ENCODE data around the gene CEP350. TPM values are rescaled to one million over a fixed set of nuclear protein-coding genes. Genes with fewer than 3 reads are reported as not detected.
A peak's percentile ranks its signal among the peaks of the same experiment; 100 is the strongest.

Gene CEP350
- total and polyA plus RNA-seq, 2 of the 13 experiments (the other 11 are each of a cell fraction or from before 2014, with no cell fraction given), result 7.6 to 35.9 TPM

- TF ChIP-seq PATZ1 (CRISPR knock-in tag; IDR thresholded peaks at IDR 0.05), result peak; percentile 23; the same call in 1 of the 2 replicates
- peak; percentile 40 for TF ChIP-seq ZNF883 (CRISPR knock-in tag; IDR thresholded peaks at IDR 0.05; ENCODE audit: not compliant biosample characterization)
- peak; percentile 50; the same call in 1 of the 2 replicates for TF ChIP-seq ZFX (CRISPR knock-in tag; IDR thresholded peaks at IDR 0.05; ENCODE audit: low read depth)
- TF ChIP-seq ZNF646 (CRISPR knock-in tag; IDR thresholded peaks at IDR 0.05), result 0 out of 2 replicates have a peak, but pooled peaks have one; percentile 15
- TF ChIP-seq PHF20 (CRISPR knock-in tag; IDR thresholded peaks at IDR 0.05), result peak; percentile 72; the same call in 1 of the 2 replicates
- TF ChIP-seq, protein P1, sequence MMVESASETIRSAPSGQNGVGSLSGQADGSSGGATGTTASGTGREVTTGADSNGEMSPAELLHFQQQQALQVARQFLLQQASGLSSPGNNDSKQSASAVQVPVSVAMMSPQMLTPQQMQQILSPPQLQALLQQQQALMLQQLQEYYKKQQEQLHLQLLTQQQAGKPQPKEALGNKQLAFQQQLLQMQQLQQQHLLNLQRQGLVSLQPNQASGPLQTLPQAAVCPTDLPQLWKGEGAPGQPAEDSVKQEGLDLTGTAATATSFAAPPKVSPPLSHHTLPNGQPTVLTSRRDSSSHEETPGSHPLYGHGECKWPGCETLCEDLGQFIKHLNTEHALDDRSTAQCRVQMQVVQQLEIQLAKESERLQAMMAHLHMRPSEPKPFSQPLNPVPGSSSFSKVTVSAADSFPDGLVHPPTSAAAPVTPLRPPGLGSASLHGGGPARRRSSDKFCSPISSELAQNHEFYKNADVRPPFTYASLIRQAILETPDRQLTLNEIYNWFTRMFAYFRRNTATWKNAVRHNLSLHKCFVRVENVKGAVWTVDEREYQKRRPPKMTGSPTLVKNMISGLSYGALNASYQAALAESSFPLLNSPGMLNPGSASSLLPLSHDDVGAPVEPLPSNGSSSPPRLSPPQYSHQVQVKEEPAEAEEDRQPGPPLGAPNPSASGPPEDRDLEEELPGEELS (CRISPR knock-in tag; IDR thresholded peaks at IDR 0.05), result 0 out of 2 replicates have a peak, but pooled peaks have one; percentile 12
- peak; percentile 83 for TF ChIP-seq KAT8 (CRISPR knock-in tag; IDR thresholded peaks at IDR 0.05)
- TF ChIP-seq HDAC1 (CRISPR knock-in tag; IDR thresholded peaks at IDR 0.05), result peak; percentile 34; the same call in 1 of the 2 replicates
- peak; percentile 57; the same call in 1 of the 2 replicates for TF ChIP-seq ZNF501 (CRISPR knock-in tag; IDR thresholded peaks at IDR 0.05)
- no peak for TF ChIP-seq USF2 (IDR thresholded peaks at IDR 0.05; ENCODE audit: low read depth, low read length)
- peak; percentile 36; the same call in 1 of the 2 replicates for TF ChIP-seq USF2 (CRISPR knock-in tag; IDR thresholded peaks at IDR 0.05; ENCODE audit: borderline replicate concordance)
- TF ChIP-seq ZNF451 (CRISPR knock-in tag; IDR thresholded peaks at IDR 0.05), result 0 out of 2 replicates have a peak, but pooled peaks have one; percentile 37
- peak; percentile 9 to 78; a peak in 3 of 4 replicates for TF ChIP-seq POLR2A (IDR thresholded peaks at IDR 0.05; ENCODE audit: insufficient read depth in 1 of 2, low read depth in 2 of 2, low read length in 2 of 2)
These were observed 199.9 kb downstream of the CEP350 start, which contains the start of gene QSOX1 (continued) for GRCh38 chr1:180154325-180155181.
